Loucy (cell line): Measurements from ENCODE around the gene TFPT.

Source experiments
- CTCF ChIP-seq: fragments of 200-600 bp; sonication (generic); conservative IDR thresholded peaks from 2 replicates; pipeline ENCODE4 v1.5.1; 2014; ENCODE audit warnings: mild to moderate bottlenecking, antibody characterized with exemption, low read length
- EZH2phosphoT487 ChIP-seq: fragments of 200-600 bp; IDR thresholded peaks from 2 replicates; pipeline ENCODE4 v1.6.1; 2018; ENCODE audit warnings: antibody characterized with exemption, mild to moderate bottlenecking, moderate library complexity, borderline replicate concordance

GRCh38 chr19:54136864-54137698 is 21.6 kb upstream of the TFPT start:
- no peak for TF ChIP-seq CTCF
- TF ChIP-seq EZH2phosphoT487 = no peak
